Measurements from ENCODE around the gene MAML3.

MAML3 gene

DNA sequence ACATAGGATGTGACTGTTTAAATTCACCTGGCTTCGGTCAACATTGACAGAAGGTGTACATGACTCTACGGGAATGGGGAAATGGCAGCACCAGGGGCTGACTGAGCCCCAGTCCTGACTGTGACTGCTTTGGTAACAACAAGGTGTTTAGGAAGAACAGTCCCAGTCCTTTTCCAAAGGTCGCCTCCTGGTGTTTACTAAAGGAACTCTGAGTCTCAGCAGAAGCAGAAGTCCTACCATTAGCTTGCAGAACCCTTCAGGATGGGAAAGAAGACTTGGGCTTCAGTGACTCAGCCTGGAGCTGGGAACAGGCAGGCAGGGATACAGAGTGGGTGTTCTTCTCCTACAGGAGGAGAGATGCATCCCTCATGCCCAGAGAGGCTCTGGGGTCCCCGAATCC is 385.1 kb downstream of the MAML3 start:
- no peak for FAIRE-seq

DNA sequence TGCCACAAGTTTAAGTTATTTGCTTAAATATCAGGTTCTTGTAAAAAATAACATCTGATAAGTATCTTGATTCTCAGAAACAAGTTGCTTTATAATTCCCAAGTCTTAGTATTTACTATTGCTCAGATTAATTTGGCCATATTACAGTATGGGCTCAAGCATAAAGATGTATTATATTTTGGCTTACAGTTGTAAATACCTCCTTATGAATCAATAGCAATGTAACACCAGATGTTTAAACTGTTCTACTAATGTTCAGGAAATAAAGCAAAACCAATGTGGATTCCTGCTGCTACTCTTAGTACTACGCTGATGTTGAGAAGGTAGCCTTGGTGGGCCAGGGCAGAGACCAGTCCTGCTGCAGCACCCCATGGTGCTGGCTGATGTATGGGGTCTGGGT is 385.6 kb downstream of the MAML3 start:
- FAIRE-seq, result no peak

DNA sequence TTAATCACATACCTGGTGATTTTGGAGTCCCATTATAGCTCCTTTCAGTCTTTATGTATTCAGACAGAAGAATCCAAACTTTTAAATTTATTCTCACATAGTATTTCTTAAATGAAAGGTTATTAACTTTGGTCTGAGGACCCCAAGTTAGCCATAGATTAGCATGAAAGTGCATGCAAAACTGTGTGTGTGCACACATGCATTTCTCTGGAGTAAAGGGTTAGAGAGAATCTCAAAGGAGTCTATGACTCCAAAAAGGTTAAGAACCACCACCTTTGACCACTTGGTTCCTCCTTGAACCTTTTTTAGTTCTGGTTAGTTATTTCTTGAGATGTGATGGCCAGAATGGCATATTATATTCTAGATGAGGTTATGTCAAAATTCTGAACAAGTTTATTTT is 386.4 kb downstream of the MAML3 start:
- FAIRE-seq, result no peak

DNA sequence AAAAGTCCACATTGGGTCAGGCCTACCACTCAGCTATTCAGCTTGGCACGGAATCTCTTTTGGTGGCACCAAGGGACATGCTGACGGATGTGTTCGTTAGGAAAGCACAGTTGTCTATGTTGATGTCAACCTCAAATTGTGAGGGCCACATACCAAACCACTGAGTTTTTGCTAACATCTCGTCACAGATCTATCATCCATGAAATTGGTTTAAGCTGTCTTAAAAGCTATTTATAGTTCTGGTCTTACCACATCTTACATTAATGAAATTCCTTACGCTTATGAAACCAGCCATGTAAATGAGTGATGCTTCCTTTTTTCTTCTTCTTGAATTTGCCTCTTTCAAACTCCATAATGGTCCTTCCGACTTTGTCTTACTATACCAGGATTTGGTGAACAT is 386.8 kb downstream of the MAML3 start:
- no peak for FAIRE-seq

DNA sequence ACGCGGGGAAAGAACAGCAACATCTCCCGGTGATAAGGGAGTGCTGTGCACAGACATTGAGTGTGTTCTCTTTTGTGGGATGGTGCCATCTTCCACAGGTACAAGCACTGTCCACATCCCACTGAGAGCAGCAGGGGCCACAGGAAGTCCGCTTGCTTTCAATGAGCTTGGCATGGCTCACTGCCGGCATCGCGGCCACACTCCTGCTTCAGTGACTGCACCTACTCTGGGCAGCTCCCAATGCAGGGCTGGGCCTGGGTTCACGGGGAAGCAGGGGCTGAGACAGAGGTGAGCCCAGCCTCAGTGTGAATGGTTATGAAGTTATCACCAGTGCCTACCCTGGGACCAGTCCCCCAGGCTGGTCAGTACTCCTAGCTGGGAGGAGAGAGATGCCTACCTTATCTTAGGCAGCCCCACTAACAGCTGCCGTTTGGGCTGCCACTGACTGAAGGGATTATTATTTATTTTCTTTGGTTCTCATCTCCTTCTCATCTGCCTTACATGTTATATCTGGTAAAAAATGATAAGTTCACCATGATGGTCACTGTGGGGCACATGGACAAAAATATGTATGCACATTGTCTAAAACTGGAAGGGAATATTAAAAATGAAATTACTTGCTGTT is 389.2 kb downstream of the MAML3 start:
- no peak for FAIRE-seq

DNA sequence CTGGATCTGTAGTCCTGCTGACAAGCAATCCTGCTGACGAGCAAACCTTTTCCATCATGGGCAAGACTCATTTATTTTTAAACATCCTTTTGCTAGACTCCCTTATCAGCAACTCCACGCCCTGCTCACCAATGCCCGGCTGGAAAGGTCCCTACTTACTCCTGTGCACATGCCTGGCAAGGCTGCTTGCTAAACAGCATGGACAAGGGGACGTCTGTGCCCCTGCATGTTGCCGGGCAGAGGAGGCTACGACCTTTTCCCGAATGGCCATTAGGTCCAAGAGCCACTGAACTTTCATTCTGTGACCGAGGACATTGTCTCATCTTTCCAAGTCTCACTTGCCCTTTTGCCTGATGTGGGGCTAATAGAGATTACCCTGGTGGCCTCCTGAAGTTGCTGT is 389.8 kb downstream of the MAML3 start:
- no peak for FAIRE-seq

DNA sequence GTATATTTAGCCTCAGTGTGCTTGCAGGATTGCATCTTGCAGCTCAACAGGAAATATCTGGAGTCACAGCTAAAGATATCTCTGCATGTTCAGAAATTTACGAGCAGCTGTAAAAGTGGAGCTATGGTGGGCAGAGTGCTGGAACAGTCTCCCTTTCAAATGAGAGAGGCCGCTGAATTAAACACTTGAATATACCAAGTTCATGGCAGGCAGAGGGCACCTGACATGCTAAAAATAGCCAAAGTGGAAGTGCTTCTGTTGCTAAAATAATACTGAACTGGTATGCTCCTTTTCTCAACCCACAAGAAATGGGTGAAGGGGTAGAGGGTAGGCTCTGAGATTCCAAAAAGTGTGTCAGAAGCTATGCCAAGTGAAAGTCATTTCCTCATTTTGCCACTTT is 390.3 kb downstream of the MAML3 start:
- FAIRE-seq, result no peak

DNA sequence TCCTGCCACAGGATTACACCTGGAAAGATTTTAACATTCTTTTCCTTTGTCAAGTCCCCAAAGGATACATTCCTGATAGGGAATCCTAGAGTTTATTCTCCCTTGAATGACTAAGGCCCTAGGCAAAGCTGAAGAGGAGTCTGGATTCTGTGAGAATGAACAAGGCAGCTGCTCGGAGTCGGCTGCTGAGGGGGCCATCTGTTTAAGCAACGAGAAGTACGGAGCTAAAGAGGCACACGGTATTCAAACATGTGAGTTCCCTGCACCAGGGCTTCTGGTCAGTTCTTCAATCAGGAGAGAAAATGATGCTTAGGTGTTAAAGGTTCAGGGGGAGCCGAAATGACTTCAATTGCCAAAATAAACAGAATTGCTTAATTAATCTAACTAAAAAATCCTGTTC is 390.8 kb downstream of the MAML3 start:
- FAIRE-seq, result no peak

DNA sequence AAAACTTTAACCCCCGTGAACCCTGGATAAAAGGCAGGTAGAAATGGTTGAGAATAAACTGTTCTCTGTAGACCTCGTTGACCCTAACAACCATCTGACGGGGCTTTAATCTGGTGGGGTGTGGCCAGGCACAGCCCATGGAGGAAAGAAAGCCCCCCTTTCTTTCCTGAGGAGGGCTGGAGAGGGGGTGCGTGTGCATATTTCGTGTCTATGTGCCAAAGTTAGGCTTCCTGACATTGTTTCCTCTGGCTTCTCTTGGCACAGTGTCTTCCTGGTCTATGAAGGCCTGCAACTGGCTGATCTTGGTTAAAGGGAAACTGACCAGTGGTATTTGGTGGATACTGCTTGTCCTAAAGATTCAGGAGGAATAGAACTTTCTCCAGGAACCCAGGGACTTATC is 391.3 kb downstream of the MAML3 start:
- FAIRE-seq, result no peak

DNA sequence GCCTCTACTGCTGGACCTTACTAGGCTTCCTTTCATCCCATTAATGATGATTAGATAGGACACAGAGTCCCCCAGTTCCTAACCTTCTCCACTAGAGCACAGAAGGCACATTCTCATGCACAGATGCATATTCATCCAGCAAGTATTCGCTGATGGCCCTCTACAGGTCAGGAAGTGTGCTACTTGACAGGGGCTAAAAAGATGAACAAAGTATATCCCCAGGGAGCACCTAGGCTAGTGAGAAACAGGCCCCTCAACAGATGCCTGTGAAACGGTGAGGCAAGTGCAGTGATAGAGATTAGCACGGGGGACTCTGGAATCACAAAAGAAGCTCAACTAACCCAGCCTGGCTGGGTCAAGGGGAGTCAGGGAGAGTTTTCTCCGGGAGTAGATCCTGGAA is 392.5 kb downstream of the MAML3 start:
- FAIRE-seq, result no peak

DNA sequence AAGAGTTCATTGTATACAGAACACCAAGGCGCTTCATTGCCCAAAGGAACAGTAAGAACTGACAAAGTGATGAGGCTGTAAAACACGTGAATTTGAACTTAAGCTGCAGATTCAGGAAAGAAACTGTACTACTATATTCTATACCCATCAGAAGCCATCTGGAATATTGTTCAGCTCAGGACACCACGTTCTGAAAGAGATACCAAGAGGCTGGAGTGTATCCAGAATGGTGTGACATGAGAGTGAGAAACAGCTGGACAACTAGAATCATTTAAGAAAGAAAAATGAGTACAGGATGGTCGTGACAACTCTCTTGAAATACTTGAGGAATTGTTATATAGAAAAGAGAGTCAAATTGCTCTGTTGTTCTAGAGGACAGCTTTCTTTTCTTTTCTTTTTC is 393.4 kb downstream of the MAML3 start:
- FAIRE-seq, result no peak

DNA sequence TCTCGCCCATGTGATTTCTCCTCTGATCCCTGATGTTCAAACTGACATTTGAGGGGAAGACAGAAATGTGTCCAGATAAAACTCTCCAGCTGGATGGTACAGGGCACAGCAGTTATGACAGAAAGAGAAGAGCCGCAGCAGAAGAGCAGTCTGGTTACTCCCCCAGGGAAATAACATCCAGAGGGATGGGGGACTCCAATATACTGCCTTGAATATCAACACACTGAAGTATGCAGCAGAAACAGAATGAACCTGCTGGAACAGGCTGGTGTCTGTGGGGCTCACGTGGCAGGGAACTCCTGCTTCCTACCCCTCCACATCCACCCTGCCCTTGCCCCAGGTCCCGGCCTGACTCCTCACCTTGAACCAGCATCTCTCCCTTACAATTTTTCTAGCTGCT is 394.9 kb downstream of the MAML3 start:
- FAIRE-seq, result no peak

DNA sequence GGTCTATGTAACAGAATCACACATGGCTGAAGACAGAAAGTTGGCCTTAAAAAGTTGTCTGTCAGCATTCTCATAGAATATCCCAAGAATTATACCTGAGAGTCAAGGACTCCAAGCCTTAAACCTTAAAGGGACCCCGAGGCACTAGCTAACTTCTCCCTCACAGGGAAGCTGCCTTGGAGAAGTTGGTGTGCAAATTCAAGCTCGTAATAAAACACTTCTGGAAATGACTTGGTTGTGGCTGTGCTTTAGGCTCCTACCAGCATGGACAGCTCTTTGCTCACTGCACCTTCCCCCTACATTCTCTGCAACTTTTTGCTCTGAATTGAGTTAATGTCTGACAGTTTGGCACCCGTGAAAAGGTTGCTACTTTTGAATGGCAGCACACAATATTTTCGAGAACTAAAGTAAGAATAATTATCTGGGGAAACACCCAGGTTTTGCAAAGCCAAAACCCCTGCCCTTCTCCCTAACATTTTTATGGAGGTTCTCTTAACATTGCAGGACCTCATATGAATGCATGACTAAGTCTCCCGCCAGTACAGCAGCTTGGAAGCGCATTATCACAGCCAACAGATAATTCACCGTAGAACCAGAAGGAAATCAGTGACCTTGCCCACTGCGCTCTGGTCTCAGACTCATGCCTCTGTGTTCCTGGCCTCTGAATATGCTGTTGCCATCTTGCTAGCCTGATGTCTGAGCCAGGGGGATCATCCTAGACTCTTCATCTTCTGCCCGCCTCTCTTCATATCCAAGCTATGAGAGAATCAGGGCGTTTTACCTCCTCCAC is 397.4 kb downstream of the MAML3 start:
- no peak for FAIRE-seq

DNA sequence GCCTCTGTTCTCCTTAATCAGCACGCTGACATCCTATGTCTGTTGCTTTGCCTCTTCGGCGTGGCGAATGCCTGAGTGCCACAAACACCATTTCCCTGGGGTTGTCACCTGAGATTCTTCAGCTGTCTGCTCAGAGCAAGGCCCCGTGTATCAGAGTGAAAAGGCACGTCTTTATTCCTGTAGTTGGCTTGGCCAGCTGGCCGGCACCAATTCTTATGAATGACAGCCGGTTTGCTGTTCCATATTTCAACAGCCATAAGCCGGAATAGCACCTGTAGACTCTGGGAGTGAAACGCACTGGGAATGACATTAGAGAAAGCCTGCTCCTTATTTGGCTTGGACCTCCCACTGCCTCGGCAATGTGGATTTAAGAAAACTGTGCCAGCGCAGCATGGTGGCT is 399.0 kb downstream of the MAML3 start:
- no peak for FAIRE-seq

DNA sequence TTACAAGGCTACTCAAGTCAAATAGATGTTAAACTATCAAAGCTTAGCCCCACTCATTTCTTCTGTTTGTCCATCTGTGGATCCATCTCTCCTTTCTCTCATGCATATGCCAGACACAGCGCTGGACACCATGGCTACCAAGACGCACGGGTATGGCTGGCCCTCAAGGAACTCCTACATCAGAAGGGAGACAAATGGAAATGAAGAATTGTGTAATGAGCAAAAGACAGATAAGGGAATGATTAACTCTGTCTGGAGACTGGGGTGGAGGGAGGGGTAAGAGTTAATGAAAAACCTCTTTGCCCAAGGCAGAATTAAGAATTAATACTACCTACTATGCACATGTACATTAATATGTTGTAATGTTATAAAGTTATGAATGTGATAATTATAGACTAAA is 400.3 kb downstream of the MAML3 start:
- FAIRE-seq, result no peak

DNA sequence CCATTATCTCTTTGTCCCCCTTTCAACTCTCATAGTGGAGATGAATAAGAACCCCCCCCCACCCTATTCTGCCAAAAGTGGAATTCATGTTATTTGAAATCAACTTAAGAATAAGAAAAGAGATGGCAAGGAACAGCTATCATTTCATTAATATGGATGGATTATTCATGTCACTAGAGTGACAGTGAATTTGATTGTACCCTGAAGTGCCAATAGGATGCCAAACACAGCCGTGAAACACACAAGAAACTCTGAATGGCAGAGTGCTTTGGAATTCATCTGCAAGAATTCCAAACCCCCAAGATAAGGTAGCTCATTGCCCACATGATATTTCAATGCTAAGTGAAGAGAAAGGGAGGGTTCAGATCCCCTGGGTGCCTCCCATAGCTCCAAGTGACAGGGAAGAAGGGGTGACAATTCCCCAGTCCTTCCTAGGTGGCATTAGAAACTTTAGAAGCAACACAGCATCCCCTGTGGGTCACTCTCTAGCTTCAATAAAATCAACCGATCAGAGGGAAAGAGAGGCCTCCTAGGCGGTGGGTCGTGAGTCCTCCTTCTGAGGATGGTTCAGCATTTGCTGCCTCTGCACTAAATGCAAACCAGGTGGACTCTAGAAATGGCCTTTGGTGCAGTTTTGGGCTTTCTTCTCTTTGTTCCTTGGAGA is 404.0 kb downstream of the MAML3 start:
- no peak for FAIRE-seq

DNA sequence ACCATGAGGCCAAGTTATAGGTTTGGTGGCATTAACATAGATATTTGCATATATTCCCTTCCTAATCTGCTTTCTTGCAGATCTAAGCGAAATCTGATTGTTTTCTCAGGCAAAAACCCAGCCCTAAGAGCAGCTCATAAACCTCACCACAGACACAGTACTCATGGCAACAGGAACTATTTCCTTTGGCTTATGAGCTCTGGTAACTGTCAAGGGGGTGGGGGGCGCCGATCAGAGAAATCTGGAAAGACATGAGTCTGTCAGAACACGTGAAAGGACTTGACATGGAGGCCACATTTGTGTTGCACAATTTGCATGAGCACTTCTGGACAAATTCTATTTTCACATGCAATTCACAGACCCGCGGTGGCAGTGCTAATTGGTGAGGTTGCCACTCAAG is 404.6 kb downstream of the MAML3 start:
- FAIRE-seq, result no peak

DNA sequence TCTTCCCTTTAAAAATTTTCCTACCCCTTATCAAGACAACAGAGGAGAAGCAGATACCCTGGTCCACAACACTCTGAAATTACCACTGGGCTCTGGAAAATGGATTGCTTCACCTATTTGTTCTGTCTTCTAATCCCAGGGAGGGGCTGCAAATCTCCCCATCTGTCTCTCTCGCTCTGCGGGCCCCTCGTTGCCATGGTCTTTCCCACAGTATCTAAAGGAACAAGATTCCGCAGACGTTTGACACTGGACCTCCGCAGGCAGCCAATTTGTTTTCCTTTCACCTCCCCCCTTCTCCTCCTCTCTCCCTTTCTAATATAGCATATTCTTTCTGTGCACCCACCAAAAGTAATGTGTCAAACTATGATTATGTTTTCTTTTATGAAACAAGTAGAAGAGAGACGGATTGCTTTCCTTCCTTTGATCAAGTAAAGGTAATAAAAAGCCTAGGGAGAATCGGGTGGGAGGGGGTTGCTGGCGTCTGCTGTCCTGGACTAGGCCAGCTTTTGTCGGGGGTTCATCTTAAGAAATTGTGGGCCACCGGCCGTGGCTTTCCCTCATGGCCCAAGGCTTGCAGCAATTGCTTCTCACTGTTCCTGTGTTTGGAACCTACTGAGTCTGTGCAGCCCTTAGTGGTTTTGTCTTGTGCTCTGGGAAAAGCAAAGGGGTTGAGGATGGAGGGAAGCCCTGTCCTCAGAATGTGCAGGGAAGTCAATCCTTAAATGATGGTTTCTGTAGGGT is 407.4 kb downstream of the MAML3 start:
- FAIRE-seq, result no peak

DNA sequence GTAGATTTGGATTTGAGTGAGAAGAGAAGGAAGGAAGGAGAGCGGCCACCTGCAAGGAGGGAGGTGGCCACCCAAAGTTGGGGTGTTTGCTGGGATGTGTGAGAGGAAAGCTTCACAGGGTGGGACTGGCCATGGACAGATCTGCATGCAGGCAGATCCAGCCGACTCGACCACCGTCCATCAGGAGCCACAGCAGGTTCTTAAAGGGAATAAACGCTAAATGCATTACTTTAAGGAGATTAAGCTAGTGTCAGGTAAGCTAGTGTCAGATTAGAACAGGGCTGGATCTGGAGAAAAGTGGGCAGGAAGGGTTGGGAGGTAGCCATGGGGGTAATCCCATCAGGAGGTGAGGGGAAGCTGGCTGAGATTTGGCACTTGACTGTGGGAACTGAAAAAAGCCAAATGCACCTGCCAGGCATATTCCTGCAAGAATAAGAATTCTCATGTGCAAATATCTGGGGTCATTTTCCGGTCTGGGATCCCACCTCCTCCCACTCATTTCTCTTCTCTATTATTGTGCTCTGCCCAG is 408.8 kb downstream of the MAML3 start:
- no peak for FAIRE-seq

DNA sequence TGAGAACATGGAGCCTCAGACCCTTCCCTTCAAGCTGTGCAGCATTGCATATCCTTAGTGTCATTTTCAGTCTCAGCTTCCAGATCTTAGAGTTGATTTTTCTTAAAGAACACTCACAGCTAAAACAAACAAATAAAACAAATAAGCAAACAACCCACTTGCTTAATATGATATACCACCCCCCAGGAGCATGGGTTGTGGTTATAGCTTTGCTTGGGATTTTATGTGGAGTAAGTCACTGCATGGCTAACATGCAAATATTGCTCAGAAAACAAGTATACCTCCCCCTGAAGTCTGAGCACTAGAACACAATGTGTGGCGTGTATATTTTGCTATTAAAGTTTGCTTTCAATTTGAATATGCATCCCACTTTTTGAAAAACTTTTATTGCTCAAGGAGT is 409.8 kb downstream of the MAML3 start:
- no peak for FAIRE-seq

DNA sequence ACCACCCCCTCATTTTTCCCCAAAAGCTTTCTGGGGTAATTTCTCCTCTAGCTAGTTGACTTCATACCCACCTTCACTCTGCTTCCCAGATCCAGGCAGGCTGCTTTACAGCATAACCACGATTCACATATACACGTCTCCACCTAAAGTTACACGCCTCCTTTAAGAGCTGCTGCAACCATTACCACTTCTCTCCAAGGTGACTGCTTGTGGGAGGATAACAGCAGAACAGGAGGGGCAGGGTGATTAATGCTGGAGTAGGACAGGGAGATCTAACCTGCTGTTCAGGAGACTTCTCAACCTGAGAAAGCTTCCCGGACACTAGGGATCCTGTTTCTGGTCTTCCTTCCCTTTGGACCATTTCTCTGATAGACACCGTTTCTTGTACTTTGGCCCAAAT is 411.0 kb downstream of the MAML3 start:
- no peak for FAIRE-seq

DNA sequence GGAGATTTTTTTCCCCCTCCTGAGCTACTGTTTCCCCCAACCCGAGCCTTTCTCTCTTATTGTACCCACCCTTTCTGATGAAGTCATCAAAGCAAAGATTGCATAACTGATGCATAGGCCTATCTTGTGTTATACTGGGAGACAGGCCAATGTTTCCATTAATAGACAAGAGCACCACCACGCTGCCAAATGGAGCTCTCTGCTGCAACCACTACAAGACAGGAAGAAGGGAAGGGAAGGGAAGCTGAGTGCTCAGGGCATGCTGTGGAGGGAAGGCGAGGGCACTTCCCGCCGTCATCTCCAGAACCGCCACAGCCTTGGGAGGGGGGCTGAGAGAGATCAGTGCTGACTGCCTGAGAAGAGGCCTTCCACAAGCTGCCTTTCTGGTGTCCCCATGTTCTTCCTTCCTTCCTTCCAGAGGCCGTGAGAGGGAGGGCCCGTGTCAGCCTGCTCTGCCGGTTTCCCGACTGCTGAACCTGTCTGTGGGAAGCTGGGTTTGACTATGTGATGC is 413.4 kb downstream of the MAML3 start:
- FAIRE-seq, result no peak

DNA sequence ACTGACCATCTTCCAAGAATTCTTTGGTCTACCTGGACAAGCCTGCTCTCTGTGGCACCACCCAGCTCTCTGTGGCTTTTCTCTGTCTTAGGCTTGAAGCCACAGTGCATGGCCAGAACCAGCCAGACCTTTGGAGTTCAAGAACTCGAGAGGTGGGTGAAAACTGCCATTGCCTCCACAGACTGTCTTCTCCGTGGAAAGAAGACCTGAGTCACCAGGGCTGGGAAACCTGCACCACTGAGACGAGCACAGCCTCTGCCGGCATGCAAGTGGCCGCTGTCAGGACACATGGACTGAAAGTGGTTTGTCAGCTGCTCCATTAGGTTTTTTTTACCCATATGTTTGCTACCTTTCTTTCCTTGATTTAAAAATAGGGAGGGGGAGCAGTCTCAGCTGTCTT is 413.9 kb downstream of the MAML3 start:
- FAIRE-seq, result no peak
